ENCODE results near the gene ALAS1. TPM values are rescaled to one million over a fixed set of nuclear protein-coding genes. Genes with fewer than 3 reads are reported as not detected.
"Not testable (repeated sequence)": the region's sequence is repeated elsewhere in the genome, so short reads cannot be mapped to it uniquely, and the experiment has no call there.

ALAS1 gene
- total and polyA plus RNA-seq, 2 donors (not counting 1 experiment from before 2014, with no cell fraction given): 26.1 to 30.2 TPM

DNA sequence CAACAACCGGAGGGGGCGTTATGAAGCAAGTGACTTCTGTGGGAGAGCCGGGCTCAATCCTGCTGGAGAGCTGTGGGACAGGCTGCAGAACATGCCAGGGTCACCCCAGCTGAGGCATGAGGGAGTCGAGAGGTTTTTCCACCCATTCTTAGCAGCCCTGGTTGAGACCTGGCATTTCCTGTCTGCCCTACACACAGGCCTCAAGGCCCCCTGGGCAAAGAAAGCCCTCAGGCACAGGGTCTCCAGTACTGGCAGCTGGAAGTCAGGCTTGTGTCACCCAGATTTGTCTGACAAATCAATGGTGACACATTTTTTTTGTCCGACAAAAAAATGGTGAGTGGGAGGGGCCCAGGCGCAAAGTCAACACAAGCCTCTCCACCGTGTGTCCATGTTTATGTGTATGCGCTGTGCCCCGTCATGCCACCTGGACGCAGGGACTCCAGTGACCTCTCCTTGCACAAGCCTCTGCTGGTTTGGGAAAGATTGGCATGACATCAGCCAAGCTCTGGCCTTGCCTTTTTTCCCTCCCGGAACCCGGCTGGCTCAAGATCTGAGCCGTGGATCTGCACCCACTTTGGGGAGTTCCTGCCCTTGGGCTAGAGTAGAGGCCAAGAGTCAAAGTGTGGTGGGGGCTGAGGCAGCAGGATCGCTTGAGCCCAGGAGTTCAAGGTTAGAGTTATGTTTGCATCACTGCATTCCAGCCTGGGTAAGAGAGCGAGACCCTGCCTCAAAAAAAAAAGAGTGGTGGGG lies 20.8 kb upstream of the ALAS1 start:
- ChIA-PET CTCF (no interaction called here), POLR2A (no interaction called here)
- Histone ChIP-seq H3K27ac (ENCODE audit: low read length in 2 of 2) (no peak overlapping the region), H3K36me3 (replicated peaks in 1 of 2; ENCODE audit: control extremely low read depth in 1 of 2, control insufficient read depth in 1 of 2, extremely low read depth in 1 of 2, insufficient read depth in 2 of 2, low read length in 1 of 2) (no peaks in the 10 kb centered on the region), H2AFZ (ENCODE audit: insufficient read depth, low read depth, low read length, poor library complexity, severe bottlenecking) (no peak overlapping the region), H3K4me3 (ENCODE audit: control extremely low read depth in 1 of 5, extremely low read depth in 1 of 5, insufficient read depth in 1 of 5, low read depth in 2 of 5, low read length in 4 of 5) (no peak overlapping the region), H3K27me3 (replicated peaks in 1 of 4; ENCODE audit: control extremely low read depth in 1 of 4, control insufficient read depth in 3 of 4, insufficient read depth in 4 of 4, low read length in 3 of 4) (no peaks in the 10 kb centered on the region), H4K20me1 (ENCODE audit: control insufficient read depth, insufficient read depth, low read length, poor library complexity, severe bottlenecking) (no peaks in the 10 kb centered on the region), H3K4me2 (replicated peaks; ENCODE audit: low read depth, low read length, poor library complexity, severe bottlenecking) (no peak overlapping the region), H3K79me2 (ENCODE audit: control insufficient read depth, insufficient read depth, low read length) (no peaks in the 10 kb centered on the region), H3K9me3 (ENCODE audit: control extremely low read depth in 1 of 3, control insufficient read depth in 2 of 3, insufficient read depth in 1 of 3, low read length in 2 of 3) (no peaks in the 10 kb centered on the region), H3K4me1 (ENCODE audit: control insufficient read depth in 2 of 2, insufficient read depth in 2 of 2, low read length in 2 of 2) (no peaks in the 10 kb centered on the region), H3K9ac (ENCODE audit: low read length) (no peak overlapping the region)
- Mint-ChIP-seq H3K4me1 (no peaks in the 10 kb centered on the region), H3K4me3 (no peak overlapping the region), H3K27ac (no peak overlapping the region), H3K9me3 (ENCODE audit: insufficient read depth) (no peaks in the 10 kb centered on the region), H3K27me3 (no peaks in the 10 kb centered on the region)
- TF ChIP-seq EZH2 (IDR thresholded peaks at IDR 0.05; ENCODE audit: borderline replicate concordance, insufficient read depth, low read depth, low read length, poor library complexity, severe bottlenecking): no peak
- TF ChIP-seq, protein P1, sequence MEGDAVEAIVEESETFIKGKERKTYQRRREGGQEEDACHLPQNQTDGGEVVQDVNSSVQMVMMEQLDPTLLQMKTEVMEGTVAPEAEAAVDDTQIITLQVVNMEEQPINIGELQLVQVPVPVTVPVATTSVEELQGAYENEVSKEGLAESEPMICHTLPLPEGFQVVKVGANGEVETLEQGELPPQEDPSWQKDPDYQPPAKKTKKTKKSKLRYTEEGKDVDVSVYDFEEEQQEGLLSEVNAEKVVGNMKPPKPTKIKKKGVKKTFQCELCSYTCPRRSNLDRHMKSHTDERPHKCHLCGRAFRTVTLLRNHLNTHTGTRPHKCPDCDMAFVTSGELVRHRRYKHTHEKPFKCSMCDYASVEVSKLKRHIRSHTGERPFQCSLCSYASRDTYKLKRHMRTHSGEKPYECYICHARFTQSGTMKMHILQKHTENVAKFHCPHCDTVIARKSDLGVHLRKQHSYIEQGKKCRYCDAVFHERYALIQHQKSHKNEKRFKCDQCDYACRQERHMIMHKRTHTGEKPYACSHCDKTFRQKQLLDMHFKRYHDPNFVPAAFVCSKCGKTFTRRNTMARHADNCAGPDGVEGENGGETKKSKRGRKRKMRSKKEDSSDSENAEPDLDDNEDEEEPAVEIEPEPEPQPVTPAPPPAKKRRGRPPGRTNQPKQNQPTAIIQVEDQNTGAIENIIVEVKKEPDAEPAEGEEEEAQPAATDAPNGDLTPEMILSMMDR (IDR thresholded peaks at IDR 0.05): no peak
- WGBS (ENCODE audit: insufficient coverage): 92% methylated on average over 15 of the region's 15 CpGs
- no peak for DNase-seq
- intact Hi-C loops (cut with micrococcal nuclease): no loop called here
- ATAC-seq (ENCODE audit: low read depth): no peak

DNA sequence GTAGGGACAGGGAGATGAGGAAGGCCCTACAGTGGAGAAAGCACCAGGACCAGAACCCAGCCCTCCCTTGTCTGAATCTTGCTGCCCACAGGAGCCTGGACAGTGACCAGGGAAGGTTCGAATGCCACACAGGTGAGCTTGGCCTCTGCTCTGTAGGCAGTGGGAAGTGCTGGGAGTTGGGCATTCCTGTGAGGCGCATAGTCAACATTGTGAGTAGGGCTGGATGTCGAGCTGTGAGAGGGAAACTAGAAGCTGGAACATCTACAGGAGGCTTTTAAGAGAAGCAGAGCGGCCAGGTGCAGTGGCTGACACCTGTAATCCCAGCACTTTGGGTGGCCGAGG lies 20.3 kb upstream of the ALAS1 start:
- H3K4me1 ChIP-seq (ENCODE audit: control insufficient read depth in 2 of 2, insufficient read depth in 2 of 2, low read length in 2 of 2): no peaks in the 10 kb centered on the region
- WGBS (ENCODE audit: insufficient coverage): 90% methylated on average over 3 of the region's 5 CpGs
- ATAC-seq (ENCODE audit: low read depth): no peak
- no peak overlapping the region for H2AFZ ChIP-seq (ENCODE audit: insufficient read depth, low read depth, low read length, poor library complexity, severe bottlenecking)
- H3K27ac ChIP-seq (ENCODE audit: low read length in 2 of 2): no peak overlapping the region
- Mint-ChIP-seq H3K4me1 (no peaks in the 10 kb centered on the region), H3K27ac (no peak overlapping the region), H3K4me3 (no peak overlapping the region), H3K9me3 (ENCODE audit: insufficient read depth) (no peaks in the 10 kb centered on the region), H3K27me3 (no peaks in the 10 kb centered on the region)
- ChIA-PET POLR2A (no interaction called here), CTCF (no interaction called here)
- H4K20me1 ChIP-seq (ENCODE audit: control insufficient read depth, insufficient read depth, low read length, poor library complexity, severe bottlenecking): no peaks in the 10 kb centered on the region
- H3K27me3 ChIP-seq (replicated peaks in 1 of 4; ENCODE audit: control extremely low read depth in 1 of 4, control insufficient read depth in 3 of 4, insufficient read depth in 4 of 4, low read length in 3 of 4): no peaks in the 10 kb centered on the region
- no peaks in the 10 kb centered on the region for H3K36me3 ChIP-seq (replicated peaks in 1 of 2; ENCODE audit: control extremely low read depth in 1 of 2, control insufficient read depth in 1 of 2, extremely low read depth in 1 of 2, insufficient read depth in 2 of 2, low read length in 1 of 2)
- H3K79me2 ChIP-seq (ENCODE audit: control insufficient read depth, insufficient read depth, low read length): no peaks in the 10 kb centered on the region
- no peak for TF ChIP-seq EZH2 (IDR thresholded peaks at IDR 0.05; ENCODE audit: borderline replicate concordance, insufficient read depth, low read depth, low read length, poor library complexity, severe bottlenecking)
- TF ChIP-seq, protein P1 (IDR thresholded peaks at IDR 0.05): no peak
- no peak for DNase-seq
- intact Hi-C loops (cut with micrococcal nuclease): no loop called here
- H3K9me3 ChIP-seq (ENCODE audit: control extremely low read depth in 1 of 3, control insufficient read depth in 2 of 3, insufficient read depth in 1 of 3, low read length in 2 of 3): no peaks in the 10 kb centered on the region
- H3K4me2 ChIP-seq (replicated peaks; ENCODE audit: low read depth, low read length, poor library complexity, severe bottlenecking): no peak overlapping the region
- no peak overlapping the region for H3K9ac ChIP-seq (ENCODE audit: low read length)
- H3K4me3 ChIP-seq (ENCODE audit: control extremely low read depth in 1 of 5, extremely low read depth in 1 of 5, insufficient read depth in 1 of 5, low read depth in 2 of 5, low read length in 4 of 5): no peak overlapping the region

DNA sequence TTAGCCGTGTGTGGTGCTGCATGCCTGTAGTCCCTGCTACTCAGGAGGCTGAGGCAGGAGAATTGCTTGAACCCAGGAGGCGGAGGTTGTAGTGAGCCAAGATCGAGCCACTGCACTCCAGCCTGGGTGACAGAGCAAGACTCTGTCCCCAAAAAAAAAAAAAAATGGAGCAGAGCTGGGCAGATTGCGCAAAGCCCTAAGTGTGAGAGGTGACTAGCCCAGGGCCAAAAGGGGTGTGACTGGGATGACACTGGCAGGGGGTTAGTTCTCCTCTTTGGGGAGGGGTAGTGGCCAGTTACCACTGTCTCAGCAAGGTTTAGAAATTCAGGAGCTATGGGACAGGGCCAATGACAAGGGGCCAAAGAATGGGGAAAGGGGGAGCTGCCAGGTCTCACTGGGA lies 19.8 kb upstream of the ALAS1 start:
- DNase-seq; H3K4me3 Mint-ChIP-seq; H2AFZ ChIP-seq (ENCODE audit: insufficient read depth, low read depth, low read length, poor library complexity, severe bottlenecking); H3K79me2 ChIP-seq (ENCODE audit: control insufficient read depth, insufficient read depth, low read length); intact Hi-C loops (cut with micrococcal nuclease); H4K20me1 ChIP-seq (ENCODE audit: control insufficient read depth, insufficient read depth, low read length, poor library complexity, severe bottlenecking); H3K4me2 ChIP-seq (replicated peaks; ENCODE audit: low read depth, low read length, poor library complexity, severe bottlenecking); H3K9me3 ChIP-seq (ENCODE audit: control extremely low read depth in 1 of 3, control insufficient read depth in 2 of 3, insufficient read depth in 1 of 3, low read length in 2 of 3); H3K9me3 Mint-ChIP-seq (ENCODE audit: insufficient read depth); POLR2A ChIA-PET; H3K27ac Mint-ChIP-seq; ATAC-seq (ENCODE audit: low read depth); H3K36me3 ChIP-seq (replicated peaks in 1 of 2; ENCODE audit: control extremely low read depth in 1 of 2, control insufficient read depth in 1 of 2, extremely low read depth in 1 of 2, insufficient read depth in 2 of 2, low read length in 1 of 2); H3K4me3 ChIP-seq (ENCODE audit: control extremely low read depth in 1 of 5, extremely low read depth in 1 of 5, insufficient read depth in 1 of 5, low read depth in 2 of 5, low read length in 4 of 5); H3K4me1 Mint-ChIP-seq; H3K27me3 ChIP-seq (replicated peaks in 1 of 4; ENCODE audit: control extremely low read depth in 1 of 4, control insufficient read depth in 3 of 4, insufficient read depth in 4 of 4, low read length in 3 of 4); H3K4me1 ChIP-seq (ENCODE audit: control insufficient read depth in 2 of 2, insufficient read depth in 2 of 2, low read length in 2 of 2); H3K27ac ChIP-seq (ENCODE audit: low read length in 2 of 2); H3K27me3 Mint-ChIP-seq; H3K9ac ChIP-seq (ENCODE audit: low read length): not testable (repeated sequence)
- WGBS (ENCODE audit: insufficient coverage): 94% methylated on average over 4 of the region's 4 CpGs
- CTCF ChIA-PET: interaction anchor here (1.4 kb wide), 1 partner anchor 33 kb away, joined by 4 read pairs; no protein-coding TSS in a partner anchor

All from B cell (primary cell).